Esophagus muscularis mucosa (tissue), 3 donors: ENCODE results near the gene TMEM9.

ENCODE experiments used
- EP300 ChIP-seq: sonication (generic); formaldehyde crosslinking; IDR thresholded peaks from one replicate; pipeline ENCODE4 v1.6.1; 2017; ENCODE audit warnings: antibody characterized with exemption
- TF ChIP-seq, protein P1 (sequence below), 3 experiments: fragments of 200-600 bp in 2 of 3; fragments of 450-650 bp in 1 of 3; sonication (generic) in 2 of 3; IDR thresholded peaks; one replicate each; pipeline ENCODE4 v1.5.1; 2017 to 2019; ENCODE audit warnings: antibody characterized with exemption in 3 of 3, mild to moderate bottlenecking in 2 of 3, moderate library complexity in 1 of 3

DNA sequence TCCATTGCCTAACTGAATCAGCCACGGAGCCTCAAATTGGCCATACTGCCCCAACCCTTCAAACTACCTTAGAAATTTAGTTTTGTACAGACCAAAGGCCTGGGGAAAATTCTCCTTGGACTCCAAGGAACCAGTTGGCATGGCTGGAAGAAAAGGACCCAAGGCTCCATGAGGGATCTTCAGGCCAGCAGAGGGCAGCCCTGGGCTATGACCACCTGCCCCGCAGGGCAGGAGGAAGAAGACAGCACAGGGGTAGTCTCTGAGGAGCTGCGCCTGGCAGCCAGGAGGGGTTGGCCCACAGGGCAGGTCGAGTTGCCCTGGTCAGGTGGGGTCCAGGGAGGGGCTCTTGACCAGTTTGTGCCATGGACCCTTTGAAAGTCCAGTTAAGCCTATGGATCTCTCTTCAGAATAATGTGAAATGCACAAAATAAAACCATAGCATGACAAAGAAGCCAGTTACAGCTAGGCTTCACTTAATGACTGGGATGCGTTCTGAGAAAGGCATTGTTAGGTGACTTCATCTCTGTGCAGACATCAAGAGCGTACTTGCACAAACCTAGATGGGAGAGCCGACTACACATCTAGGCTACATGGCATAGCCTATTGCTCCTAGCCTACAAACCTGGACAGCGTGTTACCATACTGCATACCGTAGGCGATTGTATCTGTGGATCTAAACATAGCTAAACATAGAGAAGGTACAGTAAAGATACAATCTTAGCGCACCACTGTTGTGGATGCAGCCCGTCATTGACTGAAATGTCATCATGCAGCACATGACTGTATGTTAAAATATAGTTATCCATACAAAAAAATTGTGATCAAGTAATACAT lies 68.2 kb downstream of the TMEM9 start:
- TF ChIP-seq, protein P1, sequence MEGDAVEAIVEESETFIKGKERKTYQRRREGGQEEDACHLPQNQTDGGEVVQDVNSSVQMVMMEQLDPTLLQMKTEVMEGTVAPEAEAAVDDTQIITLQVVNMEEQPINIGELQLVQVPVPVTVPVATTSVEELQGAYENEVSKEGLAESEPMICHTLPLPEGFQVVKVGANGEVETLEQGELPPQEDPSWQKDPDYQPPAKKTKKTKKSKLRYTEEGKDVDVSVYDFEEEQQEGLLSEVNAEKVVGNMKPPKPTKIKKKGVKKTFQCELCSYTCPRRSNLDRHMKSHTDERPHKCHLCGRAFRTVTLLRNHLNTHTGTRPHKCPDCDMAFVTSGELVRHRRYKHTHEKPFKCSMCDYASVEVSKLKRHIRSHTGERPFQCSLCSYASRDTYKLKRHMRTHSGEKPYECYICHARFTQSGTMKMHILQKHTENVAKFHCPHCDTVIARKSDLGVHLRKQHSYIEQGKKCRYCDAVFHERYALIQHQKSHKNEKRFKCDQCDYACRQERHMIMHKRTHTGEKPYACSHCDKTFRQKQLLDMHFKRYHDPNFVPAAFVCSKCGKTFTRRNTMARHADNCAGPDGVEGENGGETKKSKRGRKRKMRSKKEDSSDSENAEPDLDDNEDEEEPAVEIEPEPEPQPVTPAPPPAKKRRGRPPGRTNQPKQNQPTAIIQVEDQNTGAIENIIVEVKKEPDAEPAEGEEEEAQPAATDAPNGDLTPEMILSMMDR (IDR thresholded peaks at IDR 0.05): peak; percentile 39 to 62 (median 52)
- no peak for TF ChIP-seq EP300
